NCI-H2171 (cell line): Measurements from ENCODE around the gene C19orf12.

Experiments used
- DNase-seq: peaks from one replicate; lab custom pipeline; 2025; lab: John Stamatoyannopoulos, UW

The C19orf12 gene

GRCh38 chr19:29697523-29698261, 17.4 kb downstream of the C19orf12 start:
- DNase-seq, result no peak

GRCh38 chr19:29696565-29696846, 18.6 kb downstream of the C19orf12 start:
- DNase-seq, result peak; percentile 2

- peak; percentile 6 for DNase-seq
Measured at GRCh38 chr19:29695765-29696564, 19.1 kb downstream of the C19orf12 start.

DNA sequence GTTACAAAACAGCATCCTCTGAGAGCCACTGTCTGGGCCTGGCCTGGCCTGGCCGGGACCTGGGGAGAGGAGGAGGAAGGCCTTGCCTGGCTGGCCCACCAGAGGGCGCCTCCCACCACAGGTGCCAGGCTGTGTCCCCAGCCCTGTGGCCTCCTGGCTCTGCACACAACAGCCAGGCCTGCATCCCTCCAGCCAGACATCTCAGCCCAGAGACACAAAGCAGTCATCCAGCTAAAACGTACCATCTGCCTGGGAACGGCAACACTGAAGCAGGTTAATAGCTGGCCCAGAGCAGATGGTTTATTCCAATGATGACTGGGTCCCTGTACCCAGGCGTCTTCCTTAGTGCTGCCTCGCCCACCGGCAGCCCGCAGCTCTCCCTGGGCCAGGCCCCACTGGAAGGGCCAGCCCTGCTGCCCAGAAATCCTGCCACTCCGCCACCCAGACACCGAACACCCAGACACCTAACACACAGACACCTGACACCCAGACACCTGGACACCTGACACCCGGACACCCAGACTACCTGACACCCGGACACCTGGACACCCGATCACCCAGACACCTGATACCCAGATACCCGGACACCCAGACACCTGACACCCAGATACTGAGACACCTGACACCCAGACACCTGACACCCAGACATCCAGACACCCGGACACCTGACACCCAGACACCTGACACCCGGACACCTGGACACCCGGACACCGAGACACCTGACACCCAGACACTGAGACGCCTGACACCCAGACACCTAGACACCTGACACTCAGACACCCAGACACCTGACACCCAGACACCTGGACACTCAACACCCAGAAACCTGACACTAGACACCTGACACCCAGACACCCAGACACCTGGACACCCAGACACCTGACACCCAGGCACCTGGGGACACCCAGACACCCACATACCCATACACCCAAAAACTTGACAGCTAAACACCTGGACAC, 20.1 kb downstream of the C19orf12 start:
- peak; percentile 57 for DNase-seq

DNA sequence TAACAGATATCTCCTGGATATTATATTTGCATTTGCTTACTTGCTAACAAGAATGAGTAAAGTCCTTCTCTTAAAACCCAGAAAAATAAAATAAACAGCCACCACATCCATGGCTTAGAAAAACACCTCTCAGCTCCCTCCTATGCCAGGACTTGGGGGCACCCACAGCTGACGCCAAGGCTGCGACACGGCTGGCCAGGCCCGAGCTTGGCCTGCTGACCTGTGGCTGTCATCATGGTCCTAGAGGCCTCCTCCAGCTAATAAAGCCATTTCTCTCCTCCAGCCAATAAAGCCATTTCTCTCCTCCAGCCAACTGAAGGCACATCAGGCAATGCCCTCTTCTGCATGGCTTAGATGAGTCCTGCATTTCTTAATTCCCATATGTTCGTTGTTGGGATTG, 20.9 kb downstream of the C19orf12 start:
- no peak for DNase-seq

- peak; percentile 12 for DNase-seq
Measured at GRCh38 chr19:29690842-29691241, 24.2 kb downstream of the C19orf12 start.

DNA sequence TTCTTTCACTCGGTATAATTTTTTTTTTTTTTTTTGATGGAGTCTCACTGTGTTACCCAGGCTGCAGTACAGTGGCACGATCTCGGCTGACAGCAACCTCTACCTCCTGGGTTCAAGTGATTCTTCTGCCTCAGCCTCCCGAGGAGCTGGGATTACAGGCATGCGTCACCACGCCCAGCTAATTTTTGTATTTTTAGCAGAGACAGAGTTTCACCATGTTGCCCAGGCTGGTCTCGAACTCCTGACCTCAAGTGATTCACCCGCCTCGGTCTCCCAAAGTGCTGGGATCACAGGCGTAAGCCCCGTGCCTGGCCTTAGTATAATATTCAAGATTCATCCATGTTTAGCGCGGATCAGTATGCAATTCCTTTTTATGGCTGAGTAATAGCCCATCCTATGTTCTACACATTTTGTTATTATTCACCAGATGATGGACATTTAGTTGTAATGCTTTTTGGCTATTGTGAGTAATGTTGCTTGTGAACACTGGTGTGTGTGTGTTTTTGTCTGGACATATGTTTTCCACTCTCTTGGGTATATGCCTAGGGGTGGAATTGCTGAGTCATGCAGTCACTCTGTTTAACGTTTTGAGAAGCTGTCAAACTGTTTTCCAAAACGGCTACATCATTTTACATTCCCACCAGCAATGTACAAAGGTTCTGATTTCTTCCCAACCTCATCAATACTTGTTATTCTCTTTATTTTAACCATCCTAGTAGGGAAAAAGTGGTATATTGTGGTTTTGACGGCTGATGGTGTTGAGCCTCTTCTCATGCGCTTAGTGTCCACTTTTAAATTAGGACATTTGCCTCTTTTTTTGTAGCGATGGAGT, 26.9 kb downstream of the C19orf12 start:
- no peak for DNase-seq

DNA sequence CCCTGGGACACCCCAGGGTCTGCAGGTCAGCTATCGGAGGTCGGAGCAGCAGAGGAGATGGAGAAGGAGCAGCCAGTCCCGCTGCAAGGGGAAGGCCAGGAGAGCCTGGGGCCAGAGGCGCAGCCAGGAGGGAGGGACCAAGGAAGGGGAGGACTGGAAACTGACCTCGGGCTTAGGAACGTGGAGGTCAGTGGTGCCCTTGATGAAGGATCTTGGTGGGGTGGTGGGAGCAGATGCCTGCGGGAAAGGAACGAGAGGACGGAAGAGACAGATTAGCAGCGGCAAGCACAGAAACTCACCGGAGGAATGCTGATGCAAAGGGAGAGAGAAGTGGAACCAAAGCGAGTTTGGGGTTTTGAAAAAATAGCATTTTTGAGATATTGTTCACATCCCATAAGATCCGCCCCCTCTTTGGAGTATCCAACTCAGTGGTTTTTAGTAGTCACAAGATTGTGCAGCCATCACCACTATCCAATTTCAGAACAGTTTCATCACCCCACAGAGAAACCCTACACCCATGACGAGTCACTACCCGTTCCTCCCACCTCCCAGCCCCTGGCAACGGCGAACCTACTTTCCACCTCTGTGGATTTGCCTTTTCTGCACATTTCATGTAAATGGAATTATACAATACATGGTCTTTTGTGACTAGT, 27.7 kb downstream of the C19orf12 start:
- peak; percentile 6 for DNase-seq

DNA sequence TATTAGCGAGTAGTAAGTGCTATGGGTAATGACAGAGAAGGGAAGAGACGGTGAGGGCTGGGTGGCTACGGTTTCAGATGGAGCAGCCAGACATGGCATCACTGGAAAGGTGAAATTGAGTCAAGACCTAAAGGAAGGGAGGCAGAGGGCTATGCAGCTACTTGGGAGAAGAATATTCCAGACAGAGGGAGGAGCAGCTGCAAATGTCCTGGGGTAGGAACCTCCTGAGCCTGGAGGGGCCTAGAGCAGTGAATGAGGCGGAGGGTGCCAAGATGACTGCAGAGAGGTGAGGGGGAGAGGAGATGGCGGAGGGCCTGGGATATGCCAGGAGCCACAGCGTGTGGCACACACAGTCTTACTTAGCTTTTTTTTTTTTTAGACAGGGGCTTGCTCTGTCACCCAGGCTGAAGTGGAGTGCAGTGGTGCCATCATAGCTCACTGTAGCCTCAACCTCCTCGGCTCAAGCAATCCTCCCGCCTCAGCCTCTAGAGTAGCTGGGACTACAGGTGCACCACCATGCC, 28.7 kb downstream of the C19orf12 start:
- no peak for DNase-seq

- DNase-seq, result no peak
Measured at GRCh38 chr19:29685326-29685725, 29.7 kb downstream of the C19orf12 start.

DNA sequence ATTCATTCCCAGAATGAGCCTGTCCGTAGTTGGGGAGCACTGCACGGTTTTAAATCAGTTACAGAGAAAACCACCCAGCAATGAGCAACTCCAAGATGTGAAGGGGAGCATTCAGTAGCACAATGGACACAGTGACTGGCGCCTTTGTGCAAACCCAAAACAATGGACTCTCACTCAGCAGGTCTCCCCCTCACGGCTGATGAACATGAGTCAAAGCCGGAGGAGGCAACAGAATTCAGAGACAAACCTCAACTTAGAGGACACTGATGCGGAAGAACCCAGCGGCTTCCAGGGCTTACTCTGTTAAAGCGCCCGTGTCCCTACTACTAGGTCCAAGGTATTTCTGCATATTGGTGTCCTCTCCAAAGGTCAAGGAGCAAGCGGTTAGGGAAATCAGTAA, 32.1 kb downstream of the C19orf12 start:
- DNase-seq, result no peak

- no peak for DNase-seq
Measured at GRCh38 chr19:29682236-29682895, 32.7 kb downstream of the C19orf12 start.

DNA sequence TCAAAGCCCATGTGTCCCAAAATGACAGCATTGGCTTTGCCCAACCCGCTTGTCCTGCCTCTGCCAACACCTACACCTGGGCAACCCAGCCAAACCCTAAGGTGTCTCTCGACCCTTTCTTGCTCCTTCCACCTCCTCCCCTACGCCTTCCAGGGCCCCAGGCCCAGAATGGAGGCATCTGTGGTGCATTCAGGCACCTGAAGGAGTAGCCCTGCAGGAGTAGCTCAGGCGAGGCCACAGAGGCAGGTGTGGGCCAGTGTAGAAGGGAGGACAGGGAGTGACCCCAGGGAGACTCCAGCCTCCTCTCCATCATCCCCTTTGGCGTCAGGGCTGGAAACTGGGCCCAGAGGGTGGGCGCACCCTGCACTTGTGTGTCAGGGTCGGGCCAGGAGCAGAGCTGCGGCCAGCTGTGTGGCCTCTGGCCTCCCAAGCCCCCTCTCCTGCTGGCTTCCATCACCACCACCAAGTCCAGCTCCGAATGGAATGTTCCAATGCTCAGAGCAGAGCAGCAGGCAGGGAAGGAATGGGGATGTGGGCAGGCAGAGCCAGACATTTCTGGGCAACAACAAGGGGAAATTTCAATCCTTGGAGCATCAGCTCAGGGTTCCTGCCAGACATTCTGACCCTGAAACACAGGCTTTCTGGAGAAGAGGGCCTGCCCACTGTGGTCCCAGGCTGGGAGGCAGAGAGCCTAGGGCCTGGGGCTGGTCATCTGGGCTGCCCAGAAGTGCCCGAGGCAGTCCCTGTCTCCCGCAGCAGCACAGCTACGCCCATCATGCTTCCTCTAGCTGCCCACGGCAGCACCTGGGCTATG, 33.4 kb downstream of the C19orf12 start:
- DNase-seq, result no peak

DNA sequence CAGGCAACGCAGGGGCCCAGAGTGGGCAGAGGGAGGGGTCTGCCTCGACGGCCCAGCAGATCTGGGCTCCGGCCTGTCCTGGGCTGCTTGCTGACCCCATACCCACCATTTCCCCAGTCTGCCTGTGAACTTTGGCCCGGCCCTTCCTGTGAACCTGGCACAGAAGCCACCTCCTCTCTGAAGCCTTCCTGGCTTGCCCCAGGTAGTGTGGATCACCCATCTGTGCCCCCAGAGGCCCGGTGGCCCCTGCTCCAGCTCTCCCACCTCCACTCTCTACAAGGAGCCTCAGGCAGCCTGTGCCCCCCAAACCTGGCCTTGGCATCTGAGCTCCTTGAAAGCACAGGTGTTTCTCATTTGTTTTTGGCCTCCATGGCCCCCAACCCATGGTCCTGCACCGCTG, 34.1 kb downstream of the C19orf12 start:
- DNase-seq, result no peak

GRCh38 chr19:29680447-29680846, 34.6 kb downstream of the C19orf12 start:
- no peak for DNase-seq

DNA sequence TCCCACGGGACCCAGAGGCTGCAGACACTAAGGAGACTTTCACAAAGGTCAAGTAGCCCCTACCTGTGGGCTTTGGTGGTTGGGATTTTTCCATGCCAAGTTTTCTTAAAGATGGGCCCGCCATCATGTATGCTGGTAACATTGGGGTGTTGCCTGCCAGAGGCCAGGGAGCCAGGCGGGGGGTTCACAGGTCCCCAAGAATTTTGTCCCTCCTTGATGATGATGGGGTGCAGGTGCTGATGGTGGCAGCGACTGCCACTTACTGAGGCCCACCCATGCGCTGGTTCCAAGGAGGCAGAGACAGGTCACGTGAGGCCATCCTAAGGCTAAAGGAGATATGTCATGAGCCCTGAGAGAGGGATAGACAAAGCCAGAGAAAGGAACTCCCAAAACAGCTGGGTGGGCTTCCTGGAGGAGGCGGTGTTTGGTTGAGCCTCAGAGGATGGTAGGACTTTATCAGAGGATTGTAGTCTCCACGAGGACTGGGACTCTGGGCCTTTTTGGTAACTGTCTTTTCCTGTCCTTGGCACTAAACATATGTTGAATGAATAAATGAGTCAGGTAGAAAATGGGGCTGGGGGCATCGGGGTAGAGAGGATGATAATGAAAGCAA, 35.4 kb downstream of the C19orf12 start:
- DNase-seq, result no peak

GRCh38 chr19:29678484-29679106, 36.5 kb downstream of the C19orf12 start:
- no peak for DNase-seq

DNA sequence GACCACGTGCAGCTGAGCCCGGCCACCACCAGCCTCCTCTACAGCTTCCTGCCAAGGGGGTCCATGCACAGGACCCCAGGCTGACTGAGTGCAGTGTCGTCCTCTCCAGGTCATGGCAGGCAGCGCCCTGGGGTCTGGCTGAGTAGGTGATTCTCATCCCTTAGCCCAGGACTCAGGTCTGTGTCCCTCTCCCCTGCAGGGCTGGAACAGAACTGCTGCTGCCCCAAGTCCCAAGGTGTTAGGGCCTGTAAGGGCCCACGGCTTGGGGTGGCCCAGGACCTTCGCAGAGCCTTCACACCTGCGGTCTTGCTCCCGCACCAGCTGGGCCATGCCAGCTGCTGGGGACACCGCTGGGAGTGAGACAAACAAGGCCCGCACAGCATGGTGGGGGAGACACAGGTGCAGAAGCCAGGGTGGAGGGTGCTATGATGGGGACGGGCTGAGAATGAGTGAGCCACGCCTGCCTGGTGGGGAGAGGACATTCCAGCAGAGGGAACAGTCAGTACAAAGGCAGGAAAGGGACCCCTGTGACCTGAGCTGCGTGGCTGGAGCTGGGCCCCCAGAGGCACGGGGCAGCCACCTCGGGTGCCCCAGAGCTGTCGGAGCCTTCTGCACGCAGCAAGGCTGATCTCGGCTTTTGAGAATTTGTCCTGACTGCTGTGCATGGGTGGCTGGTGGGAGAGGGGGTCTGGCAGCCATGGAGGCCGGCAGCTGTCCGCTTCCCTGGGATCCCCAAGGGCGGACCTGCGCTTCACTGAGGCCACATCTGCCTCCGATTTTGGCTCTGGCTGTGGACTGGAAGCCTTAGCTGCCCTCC, 37.9 kb downstream of the C19orf12 start:
- no peak for DNase-seq
